ENCODE results near the gene OR51V1.
"Not testable (repeated sequence)": the region's sequence is repeated elsewhere in the genome, so short reads cannot be mapped to it uniquely, and the experiment has no call there.

Gene OR51V1

DNA sequence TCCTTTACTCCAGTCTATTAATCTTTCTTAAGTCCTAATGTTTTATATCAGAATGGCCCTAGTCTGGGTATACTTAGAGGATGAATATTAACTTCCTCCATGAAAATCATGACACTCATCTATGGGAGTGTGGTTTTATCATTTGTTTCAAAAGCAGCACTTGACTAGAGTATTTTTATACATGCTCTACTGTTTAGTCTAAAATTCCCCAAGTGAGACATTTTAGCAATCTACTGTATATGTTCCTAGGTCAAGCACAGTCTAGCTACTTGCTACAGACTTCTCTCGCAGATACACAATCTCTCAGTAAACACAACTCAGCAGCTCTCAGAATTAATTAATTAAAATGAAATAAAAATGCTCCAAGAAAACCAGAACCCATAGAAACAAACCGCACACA lies 29.3 kb upstream of the OR51V1 start:
- DNase-seq, result no peak

DNA sequence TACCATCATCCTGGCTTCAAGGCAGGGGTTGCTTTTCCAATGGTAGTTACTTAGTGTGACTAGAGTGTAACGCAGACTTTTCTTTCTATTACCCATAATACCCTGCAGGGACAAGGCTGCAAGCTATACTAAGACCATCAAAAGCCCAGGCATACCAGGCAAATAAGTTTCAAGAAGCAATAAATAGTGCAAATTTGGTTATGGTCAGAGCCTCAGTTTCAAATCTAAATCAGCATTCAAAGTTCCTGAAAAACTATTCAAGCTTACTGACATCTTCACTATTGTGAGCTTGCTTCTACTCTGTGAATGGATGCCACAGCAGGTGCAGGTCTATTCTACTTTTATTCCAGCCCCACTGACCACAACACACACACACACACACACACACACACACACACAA lies 28.9 kb upstream of the OR51V1 start:
- no peak for DNase-seq

DNA sequence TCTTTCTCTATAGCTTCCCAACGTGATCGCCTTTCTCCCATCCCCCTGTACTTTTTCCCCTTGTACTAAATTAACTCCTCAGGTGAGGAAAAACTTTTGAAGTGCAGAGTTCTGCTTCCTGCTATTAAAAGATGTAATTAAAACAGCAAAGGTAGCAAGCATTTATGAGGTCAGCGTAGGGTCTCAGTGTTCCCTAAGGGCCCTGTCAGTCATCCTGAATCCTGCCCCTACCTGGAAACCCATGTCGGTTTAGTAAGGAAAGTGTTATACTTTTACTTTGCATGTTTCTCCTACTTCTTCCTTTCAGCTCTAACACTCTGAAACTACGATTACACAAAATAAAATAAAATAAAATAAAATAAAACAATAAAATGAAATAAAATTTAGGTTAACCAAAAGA lies 27.6 kb upstream of the OR51V1 start:
- no peak for DNase-seq

DNA sequence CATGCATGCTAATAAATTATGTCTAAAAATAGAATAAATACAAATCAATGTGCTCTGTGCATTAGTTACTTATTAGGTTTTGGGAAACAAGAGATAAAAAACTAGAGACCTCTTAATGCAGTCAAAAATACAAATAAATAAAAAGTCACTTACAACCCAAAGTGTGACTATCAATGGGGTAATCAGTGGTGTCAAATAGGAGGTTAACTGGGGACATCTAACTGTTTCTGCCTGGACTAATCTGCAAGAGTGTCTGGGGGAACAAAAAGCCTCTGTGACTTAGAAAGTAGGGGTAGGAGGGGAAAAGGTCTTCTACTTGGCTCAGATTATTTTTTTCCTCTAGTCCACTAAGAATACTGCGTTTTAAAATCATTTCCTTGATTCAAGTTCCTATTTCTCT lies 27.2 kb upstream of the OR51V1 start:
- DNase-seq, result no peak

DNA sequence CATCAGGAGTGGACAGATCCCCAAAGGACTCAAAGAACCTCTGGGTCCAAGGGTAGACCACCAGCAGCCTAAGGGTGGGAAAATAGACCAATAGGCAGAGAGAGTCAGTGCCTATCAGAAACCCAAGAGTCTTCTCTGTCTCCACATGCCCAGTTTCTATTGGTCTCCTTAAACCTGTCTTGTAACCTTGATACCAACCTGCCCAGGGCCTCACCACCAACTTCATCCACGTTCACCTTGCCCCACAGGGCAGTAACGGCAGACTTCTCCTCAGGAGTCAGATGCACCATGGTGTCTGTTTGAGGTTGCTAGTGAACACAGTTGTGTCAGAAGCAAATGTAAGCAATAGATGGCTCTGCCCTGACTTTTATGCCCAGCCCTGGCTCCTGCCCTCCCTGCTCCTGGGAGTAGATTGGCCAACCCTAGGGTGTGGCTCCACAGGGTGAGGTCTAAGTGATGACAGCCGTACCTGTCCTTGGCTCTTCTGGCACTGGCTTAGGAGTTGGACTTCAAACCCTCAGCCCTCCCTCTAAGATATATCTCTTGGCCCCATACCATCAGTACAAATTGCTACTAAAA lies 26.3 kb upstream of the OR51V1 start, which contains the start of gene HBB:
TSS of gene HBB (minus strand) at position 340 of the 579 bp plus-strand sequence. CDS start at position 290, 50 bp downstream.
- no peak for DNase-seq

DNA sequence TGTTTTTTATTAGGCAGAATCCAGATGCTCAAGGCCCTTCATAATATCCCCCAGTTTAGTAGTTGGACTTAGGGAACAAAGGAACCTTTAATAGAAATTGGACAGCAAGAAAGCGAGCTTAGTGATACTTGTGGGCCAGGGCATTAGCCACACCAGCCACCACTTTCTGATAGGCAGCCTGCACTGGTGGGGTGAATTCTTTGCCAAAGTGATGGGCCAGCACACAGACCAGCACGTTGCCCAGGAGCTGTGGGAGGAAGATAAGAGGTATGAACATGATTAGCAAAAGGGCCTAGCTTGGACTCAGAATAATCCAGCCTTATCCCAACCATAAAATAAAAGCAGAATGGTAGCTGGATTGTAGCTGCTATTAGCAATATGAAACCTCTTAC lies 25.0 kb upstream of the OR51V1 start:
- no peak for DNase-seq

DNA sequence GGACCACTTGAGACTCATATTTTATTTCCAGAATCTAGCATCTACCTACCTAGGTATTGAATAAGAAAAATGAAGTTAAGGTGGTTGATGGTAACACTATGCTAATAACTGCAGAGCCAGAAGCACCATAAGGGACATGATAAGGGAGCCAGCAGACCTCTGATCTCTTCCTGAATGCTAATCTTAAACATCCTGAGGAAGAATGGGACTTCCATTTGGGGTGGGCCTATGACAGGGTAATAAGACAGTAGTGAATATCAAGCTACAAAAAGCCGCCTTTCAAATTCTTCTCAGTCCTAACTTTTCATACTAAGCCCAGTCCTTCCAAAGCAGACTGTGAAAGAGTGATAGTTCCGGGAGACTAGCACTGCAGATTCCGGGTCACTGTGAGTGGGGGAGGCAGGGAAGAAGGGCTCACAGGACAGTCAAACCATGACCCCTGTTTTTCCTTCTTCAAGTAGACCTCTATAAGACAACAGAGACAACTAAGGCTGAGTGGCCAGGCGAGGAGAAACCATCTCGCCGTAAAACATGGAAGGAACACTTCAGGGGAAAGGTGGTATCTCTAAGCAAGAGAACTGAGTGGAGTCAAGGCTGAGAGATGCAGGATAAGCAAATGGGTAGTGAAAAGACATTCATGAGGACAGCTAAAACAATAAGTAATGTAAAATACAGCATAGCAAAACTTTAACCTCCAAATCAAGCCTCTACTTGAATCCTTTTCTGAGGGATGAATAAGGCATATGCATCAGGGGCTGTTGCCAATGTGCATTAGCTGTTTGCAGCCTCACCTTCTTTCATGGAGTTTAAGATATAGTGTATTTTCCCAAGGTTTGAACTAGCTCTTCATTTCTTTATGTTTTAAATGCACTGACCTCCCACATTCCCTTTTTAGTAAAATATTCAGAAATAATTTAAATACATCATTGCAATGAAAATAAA lies 24.3 kb upstream of the OR51V1 start:
- DNase-seq, result no peak

DNA sequence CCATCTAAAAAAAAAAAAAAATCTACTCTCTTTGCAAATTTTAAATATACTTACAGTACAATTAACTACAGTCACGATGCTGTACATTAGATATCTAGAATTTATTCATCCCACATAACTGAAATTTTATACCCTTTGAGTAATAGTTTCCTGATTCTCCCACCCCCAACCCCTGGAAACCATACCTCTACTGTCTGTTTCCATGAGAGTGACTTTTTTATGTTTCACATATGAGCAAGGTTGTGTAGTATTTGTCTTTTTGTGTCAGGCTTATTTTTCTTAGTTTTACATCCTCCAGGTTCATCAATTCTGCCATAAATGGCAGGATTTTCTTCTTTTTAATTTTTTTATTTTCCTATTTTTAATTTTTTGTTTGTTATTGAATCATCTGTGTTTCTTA lies 23.2 kb upstream of the OR51V1 start:
- DNase-seq, result no peak

DNA sequence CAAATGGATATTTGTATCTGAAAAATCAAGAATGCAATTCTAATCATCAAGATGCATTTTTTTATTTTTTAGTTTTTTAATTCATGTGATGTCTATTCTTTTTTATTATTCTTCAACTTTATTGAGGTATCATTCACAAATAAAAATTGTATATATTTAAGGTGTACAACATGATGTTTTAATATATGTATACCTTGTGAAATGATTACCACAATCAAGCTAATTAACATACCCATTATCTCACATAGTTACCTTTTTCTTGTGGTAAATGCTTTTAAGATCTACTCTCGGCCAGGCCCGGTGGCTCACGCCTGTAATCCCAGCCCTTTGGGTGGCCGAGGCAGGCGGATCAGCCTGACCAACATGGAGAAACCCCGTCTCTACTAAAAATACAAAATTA lies 22.7 kb upstream of the OR51V1 start:
- no peak for DNase-seq

DNA sequence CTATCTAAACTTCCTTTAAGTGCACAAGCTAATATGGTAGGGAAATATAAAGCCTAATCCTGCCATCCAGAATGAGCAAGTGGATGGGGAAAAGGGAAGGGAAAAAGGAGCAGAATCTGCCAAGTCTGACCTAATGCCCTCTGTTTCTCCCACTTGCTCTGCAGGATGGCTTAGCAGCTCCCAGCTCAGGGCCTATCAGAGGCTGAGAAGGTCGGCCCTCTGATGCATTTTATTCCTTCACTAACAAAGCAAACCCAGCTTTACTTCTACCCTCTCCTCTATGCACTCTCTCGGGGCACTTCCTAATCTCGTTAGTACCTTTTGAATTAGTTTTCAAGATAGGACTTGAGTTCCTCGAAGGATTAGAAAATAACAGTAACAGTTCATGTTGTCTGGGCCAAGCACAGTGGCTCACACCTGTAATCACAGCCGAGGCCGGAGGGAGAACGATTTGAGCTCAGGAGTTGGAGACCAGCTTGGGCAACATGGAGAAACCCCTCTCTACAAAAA lies 9.9 kb upstream of the OR51V1 start:
- DNase-seq, result no peak

DNA sequence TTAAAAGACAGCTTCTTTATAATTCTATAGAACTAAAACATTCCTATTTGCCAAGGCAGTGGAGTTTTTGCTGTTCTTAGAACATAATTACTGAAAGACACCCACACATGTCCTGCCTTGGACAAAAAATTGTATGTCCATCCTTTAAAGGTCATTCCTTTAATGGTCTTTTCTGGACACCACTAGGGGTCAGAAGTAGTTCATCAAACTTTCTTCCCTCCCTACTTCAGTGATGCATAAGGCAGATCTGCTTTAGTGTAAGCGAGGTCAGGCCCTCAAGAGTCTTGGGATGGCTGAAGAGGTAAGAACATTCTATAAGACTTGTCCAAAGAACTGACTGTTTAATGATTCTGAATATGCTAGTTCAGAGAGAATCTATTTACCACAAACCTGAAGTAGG lies 4.3 kb upstream of the OR51V1 start:
- DNase-seq, result no peak

DNA sequence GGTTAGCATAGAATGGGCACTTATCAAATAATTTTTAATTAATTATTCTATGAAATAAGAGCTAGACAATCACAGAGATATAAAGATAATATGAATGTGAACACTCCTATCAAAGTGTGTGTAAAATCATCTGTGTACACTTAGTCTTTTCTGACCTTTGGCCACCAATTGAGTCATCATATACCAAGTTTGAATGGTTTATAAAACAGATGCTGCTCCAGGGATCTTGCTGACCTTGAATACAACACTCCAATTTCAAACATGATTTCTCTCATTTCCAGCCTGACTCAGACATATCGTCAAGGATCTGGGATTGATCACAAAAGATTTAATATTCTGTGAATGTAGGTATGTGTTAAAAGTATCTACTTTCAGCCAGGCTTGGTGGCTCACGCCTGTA lies 2.9 kb upstream of the OR51V1 start:
- DNase-seq, result no peak

DNA sequence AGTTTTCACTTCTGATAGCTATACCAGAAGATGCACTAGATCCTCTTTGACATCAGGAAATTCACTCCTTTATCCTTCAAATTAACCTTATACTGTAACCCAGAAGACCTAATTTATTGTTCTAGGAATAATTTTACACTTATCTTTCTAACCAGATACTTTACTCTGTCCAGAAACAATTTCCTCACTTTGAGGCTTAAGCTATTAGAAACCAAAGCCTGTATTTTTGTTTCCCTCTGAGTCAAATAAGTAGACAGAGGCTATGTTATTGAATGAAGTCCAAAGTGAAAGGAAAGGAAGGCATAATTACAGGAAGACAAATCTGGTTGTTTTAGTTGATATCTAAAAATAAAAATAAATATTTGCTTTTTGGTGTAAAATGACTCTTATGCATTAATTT lies 2.2 kb downstream of the OR51V1 start:
- no peak for DNase-seq

DNA sequence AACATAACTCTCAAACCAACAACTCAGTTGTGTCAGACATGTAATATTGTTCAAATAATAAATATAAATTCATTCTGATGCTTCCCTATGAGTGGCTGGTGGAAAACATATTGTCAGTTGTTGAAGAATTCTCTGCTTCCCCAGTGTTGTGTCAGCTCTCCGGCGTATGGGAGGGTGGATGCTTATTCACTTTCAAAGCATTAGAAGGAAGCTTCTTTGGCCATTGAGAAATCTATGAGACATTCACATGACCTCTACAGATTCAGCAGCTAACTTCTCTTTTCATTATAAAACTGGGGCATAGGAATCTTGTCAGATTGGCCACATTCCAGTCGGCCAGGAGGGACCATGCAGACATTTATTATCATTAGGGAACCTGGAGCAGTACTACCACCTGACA lies 2.9 kb downstream of the OR51V1 start:
- DNase-seq, result no peak

DNA sequence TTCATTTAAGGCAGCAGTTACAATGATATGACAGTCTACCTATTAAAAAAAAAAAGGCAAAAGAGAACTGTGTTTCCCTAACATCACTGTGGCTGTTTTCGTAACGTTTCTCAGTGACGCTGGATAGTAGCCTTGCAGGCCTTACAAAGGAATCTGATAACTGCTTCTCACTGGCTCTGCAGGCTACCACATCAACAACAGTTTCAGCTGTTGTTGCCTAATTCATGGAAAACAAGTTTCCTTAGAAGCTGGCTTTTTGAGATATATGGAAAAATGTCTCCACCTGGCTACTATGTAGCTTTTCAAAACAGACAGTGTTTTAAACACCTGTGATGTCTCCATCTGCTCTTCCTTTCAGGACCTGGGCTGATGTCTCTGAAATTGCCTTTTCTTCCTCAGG lies 3.8 kb downstream of the OR51V1 start:
- no peak for DNase-seq

DNA sequence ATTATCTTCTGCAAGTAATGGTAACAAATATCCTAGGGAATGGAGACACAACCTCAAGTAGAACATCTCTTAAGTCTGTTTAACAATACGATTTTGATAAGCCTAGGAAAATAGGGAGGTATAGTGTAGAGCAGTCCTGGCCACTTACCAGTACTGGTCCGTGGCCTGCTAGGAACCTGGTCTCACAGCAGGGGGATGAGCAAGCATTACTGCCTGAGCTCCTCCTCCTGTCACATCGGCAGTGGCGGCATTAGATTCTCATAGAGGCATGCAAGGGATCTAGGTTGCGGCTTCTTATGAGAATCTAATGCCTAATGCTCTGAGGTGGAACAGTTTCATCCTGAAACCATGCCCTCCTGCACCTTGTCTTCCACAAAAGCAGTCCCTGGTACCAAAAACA lies 4.4 kb downstream of the OR51V1 start:
- no peak for DNase-seq

DNA sequence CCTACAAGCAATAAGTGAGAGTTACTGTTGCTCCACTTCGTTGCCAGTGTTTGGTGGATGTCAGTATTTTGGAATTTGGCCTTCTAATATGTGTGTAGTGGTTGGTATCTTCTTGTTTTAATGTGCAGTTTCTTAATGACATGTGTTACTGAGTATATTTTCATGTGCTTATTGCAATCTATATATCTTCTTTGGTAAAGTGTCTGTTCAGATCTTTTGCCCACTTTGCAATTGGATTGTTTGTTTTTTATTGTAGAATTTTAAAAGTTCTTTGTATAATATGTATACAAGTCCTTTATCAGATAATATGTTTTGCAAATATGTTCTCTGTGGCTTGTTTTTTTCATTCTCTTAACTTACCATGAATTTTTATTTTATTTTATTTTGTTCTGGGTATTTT lies 7.7 kb downstream of the OR51V1 start:
- no peak for DNase-seq

DNA sequence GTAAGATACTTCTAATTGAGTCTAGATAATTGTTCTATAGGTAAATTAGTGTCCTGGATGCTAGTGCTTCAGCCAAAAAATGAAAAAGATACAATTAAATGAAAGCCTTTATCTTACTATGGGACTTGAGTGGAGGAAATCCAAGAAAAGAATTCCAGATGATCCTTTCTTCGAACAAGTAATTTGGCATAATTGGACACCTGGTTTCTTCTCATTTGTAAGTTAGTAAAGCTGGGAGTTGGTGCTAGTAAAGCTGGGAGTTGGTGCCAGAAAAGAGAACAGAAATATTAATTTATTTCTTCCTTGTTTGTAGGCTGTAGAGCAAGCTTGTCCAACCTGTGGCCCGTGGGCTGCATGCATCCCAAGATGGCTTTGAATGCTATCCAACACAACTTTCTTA lies 12.3 kb downstream of the OR51V1 start:
- no peak for DNase-seq

DNA sequence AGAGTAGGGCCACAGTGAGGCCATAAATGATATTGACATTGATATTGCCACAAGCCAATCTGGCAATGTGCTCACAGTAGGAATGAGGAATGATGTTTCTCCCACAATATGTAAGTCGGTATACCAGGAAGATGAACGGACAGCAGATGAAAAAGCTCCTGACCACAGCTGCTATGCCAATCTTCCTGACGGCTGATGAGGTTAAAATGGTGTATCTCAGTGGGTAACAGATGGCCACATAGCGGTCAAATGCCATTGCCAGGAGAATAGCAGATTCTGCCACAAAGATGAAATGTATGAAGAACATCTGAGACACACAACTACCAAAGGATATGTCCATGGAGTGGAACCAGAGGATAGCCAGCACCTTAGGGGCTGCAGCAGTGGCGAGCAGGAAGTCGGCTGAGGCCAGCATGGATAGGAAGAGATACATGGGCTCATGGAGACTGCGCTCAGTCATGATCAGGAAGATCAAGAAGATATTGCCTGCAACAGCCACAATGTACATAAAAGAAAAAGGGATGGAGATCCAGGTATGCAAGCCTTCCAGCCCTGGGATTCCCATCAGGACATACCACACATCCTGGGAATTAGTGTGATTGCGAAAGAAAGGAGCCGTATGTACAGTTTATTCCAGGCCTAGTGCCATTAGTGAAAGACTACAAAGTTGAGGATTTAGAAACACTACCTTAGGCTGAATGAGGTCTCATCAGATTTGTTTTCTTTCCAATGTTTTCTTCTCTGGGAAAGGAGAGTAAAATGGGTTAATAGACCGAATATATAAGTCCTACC lies 22.2 kb downstream of the OR51V1 start:
- no peak for DNase-seq

DNA sequence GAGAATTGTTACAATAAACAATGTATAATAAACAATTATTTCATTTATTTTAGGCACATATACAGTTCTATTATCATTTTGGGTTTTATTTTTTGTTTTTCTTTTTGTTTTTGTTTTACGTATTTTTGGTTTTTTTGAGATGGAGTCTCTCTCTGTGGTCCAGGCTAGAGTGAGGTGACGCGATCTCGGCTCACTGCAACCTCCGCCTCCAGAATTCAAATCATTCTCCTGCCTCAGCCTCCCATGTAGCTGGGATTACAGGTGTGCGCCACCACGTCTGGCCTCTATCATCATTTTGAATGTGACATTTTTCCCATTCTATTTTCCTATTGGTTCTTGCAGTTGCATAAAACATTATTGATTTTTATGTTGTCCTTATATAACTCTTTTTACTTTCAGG lies 25.5 kb downstream of the OR51V1 start:
- no peak for DNase-seq

DNA sequence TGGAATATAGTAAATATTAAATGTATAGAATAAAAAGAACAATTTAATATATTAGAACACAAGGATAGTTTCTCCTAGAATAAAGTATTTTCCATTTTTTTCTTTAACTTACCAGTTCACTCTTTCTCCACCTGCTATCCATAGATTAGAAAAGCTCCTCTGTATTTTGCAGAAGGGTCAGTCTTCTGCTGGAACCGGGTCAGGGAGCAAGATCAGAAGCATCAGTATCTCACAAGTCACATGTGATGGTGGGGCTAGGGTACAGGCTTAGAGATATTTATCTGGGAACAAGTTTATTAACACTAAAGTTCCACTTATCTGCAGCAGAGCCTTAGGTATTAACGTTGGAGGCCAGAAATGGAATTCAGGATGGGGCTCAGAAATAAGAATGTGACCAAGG lies 28.6 kb downstream of the OR51V1 start:
- DNase-seq, result no peak

DNA sequence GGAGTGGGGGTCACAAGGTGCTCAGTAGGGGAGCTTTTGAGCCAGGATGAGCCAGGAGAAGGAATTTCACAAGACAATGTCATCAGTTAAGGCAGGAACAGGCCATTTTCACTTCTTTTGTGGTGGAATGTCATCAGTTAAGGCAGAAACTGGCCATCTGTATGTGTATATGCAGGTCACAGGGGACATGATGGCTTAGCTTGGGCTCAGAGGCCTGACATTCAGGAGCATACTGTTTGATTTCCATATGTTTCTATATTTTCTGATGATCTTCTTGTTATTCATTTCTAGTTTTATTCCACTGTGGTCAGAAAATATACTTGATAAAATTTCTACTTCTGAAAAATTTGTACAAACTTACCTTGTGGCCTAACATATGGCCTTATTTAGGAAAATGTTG lies 34.6 kb downstream of the OR51V1 start:
- DNase-seq, result not testable (repeated sequence)

DNA sequence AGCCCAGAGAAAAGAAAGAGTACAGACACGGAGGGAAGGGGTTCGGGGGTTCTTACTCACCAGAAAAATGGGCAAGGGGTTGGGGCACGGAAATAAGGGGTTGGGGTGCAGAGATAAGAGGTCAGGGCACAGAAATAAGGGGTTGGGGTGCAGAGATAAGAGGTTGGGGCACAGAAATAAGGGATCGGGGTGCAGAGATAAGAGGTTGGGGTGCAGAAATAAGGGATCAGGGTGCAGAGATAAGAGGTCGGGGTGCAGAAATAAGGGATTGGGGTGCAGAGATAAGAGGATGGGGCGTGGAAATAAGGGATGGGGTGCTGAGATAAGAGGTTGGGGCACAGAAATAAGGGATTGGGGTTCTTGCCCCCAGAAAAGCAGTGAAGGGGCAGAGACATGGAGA lies 35.7 kb downstream of the OR51V1 start:
- not testable (repeated sequence) for DNase-seq

DNA sequence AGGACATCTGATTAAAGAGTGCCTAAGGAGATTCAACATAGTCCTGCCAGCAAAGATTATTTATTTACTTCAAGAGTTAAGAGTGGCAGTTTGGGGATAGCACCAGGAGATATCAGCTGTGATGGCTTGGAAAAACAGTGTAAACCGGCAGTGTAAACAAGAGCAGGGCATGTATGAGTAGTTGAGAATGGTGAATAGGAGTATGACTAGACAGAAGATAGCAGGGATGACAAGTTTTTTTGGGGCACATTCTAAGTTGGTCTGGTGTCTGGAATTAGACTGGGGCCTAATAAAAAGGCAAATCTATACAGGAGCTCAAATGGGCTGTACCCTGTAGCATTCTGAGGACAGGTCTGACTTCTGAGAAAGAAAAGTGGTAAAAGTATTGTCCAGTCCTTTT lies 39.4 kb downstream of the OR51V1 start:
- DNase-seq, result not testable (repeated sequence)

Data from T1000 (cell line).